ENCODE data around the gene DLGAP4. TPM values are rescaled to one million over a fixed set of nuclear protein-coding genes. Genes with fewer than 3 reads are reported as not detected.

Gene DLGAP4
- total and polyA plus RNA-seq, 2 of the 13 experiments (the other 11 are each of a cell fraction or from before 2014, with no cell fraction given): 15.2 to 26.7 TPM

GRCh38 chr20:36460648-36461599 is 154.8 kb downstream of the DLGAP4 start (continued):
- peak; percentile 54; the same call in 1 of the 2 replicates for TF ChIP-seq NFE2L1 (CRISPR knock-in tag; IDR thresholded peaks at IDR 0.05; ENCODE audit: borderline replicate concordance)
- no peak for TF ChIP-seq ZNF326 (CRISPR knock-in tag; IDR thresholded peaks at IDR 0.05; ENCODE audit: borderline replicate concordance)
- 0 out of 2 replicates have a peak, but pooled peaks have one; percentile 85 for TF ChIP-seq ZFYVE20 (CRISPR knock-in tag; IDR thresholded peaks at IDR 0.05; ENCODE audit: borderline replicate concordance, low read depth)
- peak; percentile 75 for TF ChIP-seq ZNF749 (CRISPR knock-in tag; IDR thresholded peaks at IDR 0.05; ENCODE audit: borderline replicate concordance)
- peak; percentile 95 for TF ChIP-seq CHCHD3 (CRISPR knock-in tag; IDR thresholded peaks at IDR 0.05)
- peak; percentile 87 for TF ChIP-seq SRSF1 (optimal IDR thresholded peaks at IDR 0.05; ENCODE audit: low read depth, low read length)
- TF ChIP-seq HES4 (CRISPR knock-in tag; IDR thresholded peaks at IDR 0.05; ENCODE audit: borderline replicate concordance): 0 out of 2 replicates have a peak, but pooled peaks have one; percentile 19
- no peak for TF ChIP-seq NFIC (IDR thresholded peaks at IDR 0.05; ENCODE audit: low read length)
- no peak for TF ChIP-seq JUND (CRISPR knock-in tag; IDR thresholded peaks at IDR 0.05)
- TF ChIP-seq ZSCAN22 (CRISPR knock-in tag; IDR thresholded peaks at IDR 0.05): no peak
- peak; percentile 74 for TF ChIP-seq HNRNPK (IDR thresholded peaks at IDR 0.05; ENCODE audit: low read depth, low read length, poor library complexity, severe bottlenecking)
- TF ChIP-seq ZBTB42 (CRISPR knock-in tag; IDR thresholded peaks at IDR 0.05): 0 out of 2 replicates have a peak, but pooled peaks have one; percentile 54
- TF ChIP-seq, protein P1, sequence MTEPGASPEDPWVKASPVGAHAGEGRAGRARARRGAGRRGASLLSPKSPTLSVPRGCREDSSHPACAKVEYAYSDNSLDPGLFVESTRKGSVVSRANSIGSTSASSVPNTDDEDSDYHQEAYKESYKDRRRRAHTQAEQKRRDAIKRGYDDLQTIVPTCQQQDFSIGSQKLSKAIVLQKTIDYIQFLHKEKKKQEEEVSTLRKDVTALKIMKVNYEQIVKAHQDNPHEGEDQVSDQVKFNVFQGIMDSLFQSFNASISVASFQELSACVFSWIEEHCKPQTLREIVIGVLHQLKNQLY (CRISPR knock-in tag; IDR thresholded peaks at IDR 0.05): no peak
- TF ChIP-seq HNRNPUL1 (IDR thresholded peaks at IDR 0.05; ENCODE audit: low read depth, low read length): no peak
- TF ChIP-seq SAP130 (CRISPR knock-in tag; IDR thresholded peaks at IDR 0.05; ENCODE audit: low read depth): peak; percentile 83
- TF ChIP-seq EED (CRISPR knock-in tag; IDR thresholded peaks at IDR 0.05): peak; percentile 84
- TF ChIP-seq, protein P2, sequence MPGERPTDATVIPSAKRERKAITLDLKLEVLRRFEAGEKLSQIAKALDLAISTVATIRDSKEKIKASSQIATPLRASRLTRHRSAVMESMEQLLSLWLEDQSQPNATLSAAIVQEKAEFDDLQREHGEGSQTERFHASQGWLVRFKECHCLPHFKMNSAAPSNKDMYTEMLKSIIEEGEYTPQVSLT (CRISPR knock-in tag; IDR thresholded peaks at IDR 0.05; ENCODE audit: borderline replicate concordance, low read depth): no peak
- peak; percentile 46; the same call in 1 of the 2 replicates for TF ChIP-seq ZNF879 (CRISPR knock-in tag; IDR thresholded peaks at IDR 0.05)
- TF ChIP-seq, protein P3, sequence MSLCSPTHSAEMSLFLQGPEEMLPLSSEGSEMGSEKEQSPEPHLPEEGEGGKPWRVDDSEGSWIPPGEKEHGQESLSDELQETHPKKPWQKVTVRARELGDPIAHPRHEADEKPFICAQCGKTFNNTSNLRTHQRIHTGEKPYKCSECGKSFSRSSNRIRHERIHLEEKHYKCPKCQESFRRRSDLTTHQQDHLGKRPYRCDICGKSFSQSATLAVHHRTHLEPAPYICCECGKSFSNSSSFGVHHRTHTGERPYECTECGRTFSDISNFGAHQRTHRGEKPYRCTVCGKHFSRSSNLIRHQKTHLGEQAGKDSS (CRISPR knock-in tag; IDR thresholded peaks at IDR 0.05; ENCODE audit: borderline replicate concordance, low read depth): peak; percentile 88; the same call in 1 of the 2 replicates
- TF ChIP-seq PRDM15 (CRISPR knock-in tag; IDR thresholded peaks at IDR 0.05): no peak

Data from HepG2 (cell line).